T-helper 2 cell treated with Interferon-gamma antibody and Interleukin-4, amounts not matched to agents 100 ng/mL and 5 ng/mL, for 36 hours (primary cell): Measurements from ENCODE around the gene CHST3. TPM values are rescaled to one million over a fixed set of nuclear protein-coding genes. Genes with fewer than 3 reads are reported as not detected.

ENCODE experiments used
- intact Hi-C: fragments of 100-400 bp; cut with micrococcal nuclease; formaldehyde crosslinking; loops from one replicate; pipeline ENCODE4 v1.15.1; 2023
- total RNA-seq: library from RNA; stranded (reverse); gene quantifications from 2 replicates; pipeline ENCODE4 v1.2.3, GENCODE V29; 2022

CHST3 gene
- total RNA-seq, 1 donor from 2014 or later = 0.02 TPM

DNA sequence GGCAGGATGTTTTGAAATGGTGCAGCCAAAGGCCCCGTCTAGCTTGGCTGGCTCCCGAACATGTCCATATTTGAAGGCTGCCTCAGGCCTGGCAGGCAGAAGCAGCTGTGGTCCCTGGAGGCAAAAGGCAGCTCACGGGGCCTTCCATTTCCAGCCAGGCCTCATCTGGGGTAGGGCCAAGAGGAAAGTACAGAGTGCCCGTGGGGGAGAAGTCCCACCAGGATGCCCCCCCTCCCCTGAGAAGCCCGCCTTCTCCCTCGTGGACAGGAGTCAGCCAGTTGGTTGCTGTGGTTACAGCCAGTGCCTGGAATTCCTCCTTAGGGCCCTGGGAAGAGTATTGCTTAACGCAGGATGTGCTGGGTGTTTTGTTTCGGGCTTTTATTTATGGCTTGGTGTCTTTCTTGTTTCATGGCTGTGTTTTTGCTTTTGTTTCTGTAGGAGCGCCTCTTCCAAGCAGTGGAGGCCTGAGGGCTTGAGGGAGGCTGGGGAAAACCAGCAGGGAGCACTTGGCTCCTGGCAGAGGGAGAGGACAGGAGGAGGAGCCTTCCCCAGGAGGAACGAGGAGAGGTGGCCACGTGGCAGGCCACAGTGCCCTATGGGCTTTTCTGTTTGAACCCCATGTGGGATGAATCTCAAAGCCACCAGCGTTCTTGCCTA lies 45.4 kb downstream of the CHST3 start:
- intact Hi-C loops = no loop called here

DNA sequence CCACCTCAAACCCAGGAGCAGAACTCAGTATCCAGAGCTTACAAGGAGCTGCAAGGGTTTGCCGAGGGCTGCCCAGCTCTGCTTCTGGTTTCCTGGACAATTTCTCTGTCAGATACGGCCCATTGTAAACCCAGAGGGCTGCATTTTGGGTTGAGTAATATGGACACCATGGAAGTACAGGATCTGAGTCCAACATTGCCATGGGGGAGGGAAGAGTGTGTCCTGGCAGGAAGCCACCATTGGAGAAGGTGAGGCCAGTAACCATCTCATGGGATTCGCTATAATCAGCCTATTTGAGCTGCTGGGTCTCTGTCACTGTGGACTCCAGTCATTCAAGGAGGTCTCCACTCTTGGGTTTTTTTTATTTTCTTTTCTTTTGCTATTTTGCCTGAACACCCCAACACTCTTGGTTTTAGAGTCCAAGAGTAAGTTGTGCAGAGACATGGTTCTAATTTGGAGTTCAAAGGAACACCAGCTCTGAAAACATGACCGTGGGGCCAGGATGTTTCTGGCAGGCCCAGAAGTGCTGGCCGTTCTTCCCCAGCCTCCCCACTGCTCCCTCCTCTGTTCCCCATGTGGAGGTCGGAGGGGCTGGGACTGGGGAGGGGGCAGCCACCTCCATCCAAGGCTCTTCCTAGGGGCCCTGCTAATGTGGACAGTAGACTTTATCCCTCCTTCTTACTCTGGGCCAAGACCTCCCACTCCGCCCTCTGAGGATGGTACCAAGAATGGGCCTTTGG lies 46.2 kb downstream of the CHST3 start:
- intact Hi-C loops = no loop called here

DNA sequence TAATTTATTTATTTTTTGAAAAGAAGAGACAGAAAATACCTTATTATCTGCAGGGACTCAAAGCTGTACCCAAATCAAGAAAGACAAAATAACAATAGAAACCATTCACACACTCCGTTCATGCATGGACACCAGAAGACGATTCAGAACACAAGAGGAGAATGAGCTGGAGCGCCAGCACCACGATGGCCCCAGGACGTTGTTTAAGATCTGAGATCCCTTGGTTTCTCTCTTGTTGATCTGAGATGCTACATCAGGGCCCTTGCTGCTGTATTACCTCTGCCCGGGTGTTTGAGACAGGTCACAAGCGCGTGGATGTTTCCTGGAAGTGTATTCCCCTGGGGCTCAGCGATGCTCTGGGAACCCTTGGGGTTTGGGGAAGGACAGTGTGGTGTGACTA lies 46.8 kb downstream of the CHST3 start:
- intact Hi-C loops = no loop called here

DNA sequence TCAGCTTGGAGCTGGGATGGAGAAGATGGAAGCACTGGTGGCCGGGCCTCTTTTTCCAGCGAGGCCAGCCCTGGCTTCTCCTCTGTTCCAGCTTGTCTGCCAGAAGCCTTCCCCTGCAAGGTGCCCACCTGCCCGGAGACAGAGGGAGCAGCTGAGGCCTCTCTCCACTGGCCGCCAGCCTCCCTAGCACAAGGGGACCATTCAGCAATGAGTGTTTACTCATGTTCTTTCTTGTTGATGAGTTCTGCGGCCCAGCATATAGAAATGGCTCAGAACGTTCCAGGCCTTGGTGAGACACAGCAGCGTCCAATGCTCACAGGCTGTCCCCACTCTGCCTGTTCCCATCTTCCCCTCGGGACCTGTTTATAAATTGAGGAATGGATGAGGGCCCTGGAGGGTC lies 47.3 kb downstream of the CHST3 start:
- intact Hi-C loops = no loop called here

DNA sequence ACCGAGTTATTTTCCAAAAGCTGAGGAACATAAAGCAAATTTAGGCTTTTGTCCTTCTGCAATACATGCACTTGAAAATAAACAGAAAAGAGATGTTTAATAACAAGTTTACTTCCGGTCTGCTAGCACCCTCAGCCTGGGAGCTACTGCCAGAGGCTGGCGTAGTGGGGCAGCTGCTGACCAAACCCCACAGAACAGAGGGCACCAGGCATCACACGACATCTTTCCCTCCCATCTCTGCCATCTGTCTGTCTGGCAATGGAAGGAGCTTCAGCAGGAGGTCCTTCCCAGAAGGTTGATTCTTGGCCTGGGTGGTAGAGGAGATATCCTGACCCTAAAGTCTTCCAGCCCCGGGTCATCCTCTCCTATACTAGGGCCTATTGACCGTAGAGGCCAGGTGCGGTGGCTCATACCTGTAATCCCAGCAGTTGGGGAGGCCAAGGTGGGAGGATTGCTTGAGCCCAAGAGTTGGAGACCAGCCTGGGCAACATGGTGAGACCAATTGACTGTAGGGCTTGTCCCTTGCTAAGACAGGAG lies 47.8 kb downstream of the CHST3 start:
- intact Hi-C loops = no loop called here

DNA sequence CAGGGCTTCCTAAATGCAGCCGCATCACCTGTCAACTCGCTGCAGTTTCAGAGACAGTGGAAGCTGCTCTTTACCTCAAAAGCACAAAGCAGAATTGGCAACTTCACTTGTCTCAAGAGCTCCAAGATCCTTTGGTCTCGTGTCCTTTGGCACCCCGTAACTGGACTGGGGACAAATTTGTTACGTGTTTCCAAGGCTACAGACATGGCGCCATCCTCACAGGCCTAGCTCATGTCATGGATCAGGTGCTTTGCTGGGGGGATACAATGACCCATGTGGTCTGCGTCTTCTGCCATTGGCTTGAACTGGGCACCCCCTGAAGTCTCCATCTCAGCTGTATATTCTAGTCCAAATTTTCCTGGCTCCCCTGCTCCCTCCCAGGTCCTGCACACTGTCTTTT lies 48.6 kb downstream of the CHST3 start:
- intact Hi-C loops = no loop called here

DNA sequence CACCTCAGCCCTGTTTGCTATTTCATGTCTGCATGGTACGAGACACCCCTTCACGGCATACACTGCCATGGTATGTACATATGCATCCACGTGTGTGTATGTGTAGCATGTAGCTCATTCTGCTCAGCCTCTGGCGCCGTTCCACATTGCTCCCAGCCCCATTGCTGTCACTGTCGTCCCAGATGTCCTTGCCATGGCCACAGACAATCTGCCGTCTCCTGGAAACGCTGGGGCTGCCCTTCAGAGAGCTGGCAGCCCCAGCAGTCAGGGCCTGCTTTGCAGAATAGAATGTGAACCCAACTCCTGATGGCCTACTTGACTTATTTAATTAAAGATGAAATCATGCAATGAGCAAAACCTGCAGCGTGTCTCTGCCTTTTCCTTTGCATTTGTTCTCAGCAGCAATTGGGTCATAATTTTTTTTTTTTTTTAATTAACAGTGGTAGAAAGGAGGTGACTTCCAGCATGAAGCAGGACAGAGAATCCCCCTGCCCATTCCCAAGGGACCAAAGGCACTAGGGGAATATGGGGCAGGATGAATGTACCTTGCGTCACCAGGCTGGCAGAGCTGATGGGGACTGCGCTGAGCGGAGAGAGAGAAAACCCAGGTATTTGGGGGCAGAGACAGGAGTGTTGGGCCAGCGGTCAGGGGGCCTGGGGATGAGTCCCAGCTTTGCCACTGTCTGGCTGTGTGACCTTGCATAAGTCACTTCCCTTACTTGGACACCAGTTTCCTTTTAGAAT lies 49.2 kb downstream of the CHST3 start:
- intact Hi-C loops = no loop called here

DNA sequence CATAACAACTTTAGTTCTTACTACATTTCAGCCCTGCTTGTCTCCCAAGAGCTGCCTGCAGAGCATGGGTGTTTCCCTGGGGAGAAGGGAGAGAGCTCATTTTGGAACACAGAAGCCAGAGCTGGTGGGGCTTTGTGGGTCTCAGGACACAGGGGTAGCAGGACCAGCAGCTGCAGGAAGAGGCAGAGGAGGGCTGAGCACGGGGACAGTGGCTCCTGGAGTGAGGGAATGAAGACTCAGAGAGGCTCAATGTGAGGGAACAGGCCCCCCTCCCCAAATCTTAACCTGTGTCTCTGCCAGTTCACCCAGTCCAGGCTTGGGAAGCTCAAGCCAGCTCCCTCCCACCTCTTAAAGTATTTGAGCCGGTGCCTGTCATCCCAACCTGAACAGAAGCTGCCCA lies 50.0 kb downstream of the CHST3 start:
- intact Hi-C loops = no loop called here

DNA sequence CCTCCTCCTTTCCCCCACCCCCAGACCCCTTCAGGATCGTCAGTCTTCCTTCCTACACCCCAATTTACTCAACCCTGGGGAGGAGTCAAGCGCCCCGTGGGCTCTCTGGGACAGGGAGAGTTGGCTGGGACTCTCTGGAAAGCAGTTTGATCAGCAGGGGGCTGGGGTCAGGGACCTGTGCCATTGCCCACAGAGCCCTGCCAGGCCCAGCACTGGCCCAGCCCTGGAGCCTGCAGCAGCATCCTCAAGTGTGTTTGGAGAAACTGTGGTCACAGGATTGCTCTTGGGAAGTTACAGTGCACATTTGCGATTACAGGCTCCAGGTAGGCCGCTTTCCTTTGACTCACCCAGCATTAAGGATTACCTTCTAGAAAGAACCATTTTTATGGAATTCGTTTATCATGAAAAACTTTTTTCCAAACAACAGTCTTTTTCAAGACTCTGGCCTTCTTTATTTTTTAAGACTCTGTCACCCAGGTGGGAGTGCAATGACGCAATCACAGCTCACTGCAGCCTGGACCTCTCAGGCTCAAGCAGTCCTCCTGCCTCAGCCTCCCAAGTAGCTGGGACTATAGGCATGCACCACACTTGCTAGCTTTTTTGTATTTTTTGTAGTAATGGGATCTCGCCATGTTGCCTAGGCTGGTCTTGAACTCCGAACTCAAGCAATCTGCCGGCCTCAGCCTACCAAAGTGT lies 50.7 kb downstream of the CHST3 start:
- intact Hi-C loops = no loop called here

DNA sequence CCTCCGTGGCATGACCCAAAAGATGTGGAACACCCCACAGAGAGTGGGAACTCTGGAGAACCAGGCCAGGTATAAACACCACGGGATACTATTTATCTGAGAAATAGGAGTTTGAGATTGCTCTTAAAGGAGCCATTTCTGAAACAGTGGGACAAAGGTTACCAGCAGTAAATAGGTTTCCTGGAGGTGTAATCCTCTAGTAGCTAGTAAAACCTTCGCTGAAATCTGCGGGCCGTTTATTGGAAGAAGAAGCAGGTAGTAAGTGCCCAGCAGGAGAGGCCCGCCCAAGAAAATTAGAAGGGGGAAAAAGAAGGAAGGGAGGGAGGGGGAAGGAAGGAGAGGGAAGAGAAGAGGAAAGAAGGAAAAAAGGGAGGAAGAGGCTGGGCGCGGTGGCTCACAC lies 51.6 kb downstream of the CHST3 start:
- intact Hi-C loops = no loop called here

DNA sequence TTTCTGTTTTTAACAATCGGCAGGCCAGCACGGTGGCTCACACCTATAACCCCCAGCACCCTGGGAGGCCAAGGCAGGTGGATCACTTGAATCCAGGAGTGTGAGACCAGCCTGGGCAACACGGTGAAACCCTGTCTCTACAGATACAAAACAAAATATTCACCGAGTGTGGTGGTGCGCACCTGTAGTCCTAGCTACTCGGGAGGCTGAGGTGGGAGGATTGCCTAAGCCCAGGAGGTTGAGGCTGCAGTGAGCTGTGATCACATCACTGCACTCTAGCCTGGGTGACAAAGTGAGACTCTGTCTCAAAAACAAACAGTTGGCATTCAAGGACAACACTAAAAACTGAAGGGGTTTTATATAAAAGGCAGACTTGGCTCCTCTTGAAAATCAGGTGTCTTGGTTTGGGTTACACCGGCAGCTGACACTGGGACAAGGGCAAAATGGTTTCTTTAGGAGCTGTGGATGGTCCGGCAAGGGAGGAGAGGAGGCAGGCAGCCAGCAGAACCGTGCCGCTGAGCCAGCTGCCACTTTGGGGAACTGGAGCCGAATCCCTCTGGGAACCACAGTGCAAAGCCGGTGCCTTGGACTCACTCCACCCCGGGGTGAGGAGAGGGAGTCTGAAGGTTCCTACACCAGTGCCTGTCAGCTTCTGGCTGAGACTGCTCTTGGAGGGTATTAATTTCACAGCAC lies 52.6 kb downstream of the CHST3 start:
- intact Hi-C loops = no loop called here

DNA sequence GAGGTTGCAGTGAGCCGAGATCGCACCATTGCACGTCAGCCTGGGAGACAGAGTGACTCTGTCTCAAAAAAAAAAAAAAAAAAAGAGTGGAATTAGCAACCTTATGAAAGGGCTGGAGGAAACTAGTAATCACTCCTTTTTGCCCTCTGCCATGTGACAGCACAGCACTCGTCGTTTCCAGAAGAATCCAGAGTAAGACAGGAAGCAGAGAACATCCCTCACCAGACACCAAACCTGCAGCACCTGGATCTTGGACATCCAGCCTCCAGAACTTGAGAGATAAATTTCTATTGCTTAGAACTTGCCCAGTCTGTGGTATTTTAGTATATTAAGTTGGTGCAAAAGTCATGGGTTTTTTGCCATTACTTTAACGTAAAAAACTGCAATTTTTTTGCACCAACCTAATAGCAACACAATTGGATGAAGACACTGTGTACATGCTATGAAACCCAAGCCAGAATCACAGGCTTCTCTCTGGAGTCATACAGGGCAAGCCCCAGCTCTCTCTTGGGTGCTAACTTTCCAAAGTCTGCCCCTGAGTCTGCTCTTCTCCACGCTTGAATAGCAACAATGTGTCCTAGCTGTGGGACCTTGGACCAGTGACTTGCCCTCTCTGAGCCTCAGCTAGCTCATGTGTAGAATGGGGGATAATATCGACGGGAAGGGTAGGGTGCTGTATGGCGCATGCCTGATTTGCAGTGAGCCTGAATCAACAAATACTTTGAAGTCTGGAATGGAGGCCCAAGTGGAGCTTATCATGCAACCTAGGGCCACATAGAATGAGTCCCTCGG lies 55.1 kb downstream of the CHST3 start:
- intact Hi-C loops = no loop called here

DNA sequence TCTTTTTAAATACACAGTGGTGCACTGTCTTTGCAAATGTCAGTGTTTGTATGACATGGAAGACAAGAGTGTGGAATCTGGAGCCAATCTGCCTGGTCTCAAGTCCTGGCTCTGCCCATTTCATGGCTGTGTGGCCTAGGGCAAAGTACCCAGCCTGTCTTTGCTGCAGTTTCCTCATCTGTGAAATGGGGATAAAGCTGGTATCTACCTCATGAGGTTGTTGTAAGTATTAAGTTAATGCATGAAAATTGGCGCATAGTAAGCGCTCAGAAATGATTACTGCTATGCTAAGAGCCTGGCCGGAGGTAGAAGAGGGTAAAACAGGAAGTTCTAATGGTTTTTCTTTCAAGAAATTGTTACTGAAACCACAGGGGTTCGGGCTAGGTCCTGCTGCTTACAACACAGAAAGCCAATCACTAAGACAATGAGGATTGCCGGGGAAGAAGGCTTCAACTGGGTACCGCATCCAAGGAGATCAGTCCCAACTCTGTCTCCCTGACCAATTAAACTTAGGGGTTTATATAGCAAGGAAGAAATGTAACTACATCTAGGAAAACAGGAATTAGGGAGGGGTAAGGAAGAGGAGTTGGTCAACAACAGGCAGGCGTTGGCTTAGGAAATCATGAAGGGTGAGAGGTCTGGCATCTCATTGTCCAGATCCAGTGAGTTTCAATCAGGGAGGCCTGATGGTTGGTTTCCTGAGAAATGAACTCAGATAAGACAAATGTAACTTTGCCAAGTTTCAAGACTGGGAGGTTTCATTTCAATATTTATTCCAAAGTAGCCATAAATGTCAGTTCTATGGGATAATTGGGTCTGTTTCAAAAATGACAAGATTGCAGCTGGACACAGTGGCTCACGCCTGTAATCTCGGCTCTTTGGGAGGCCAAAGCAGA lies 57.0 kb downstream of the CHST3 start:
- intact Hi-C loops = no loop called here

DNA sequence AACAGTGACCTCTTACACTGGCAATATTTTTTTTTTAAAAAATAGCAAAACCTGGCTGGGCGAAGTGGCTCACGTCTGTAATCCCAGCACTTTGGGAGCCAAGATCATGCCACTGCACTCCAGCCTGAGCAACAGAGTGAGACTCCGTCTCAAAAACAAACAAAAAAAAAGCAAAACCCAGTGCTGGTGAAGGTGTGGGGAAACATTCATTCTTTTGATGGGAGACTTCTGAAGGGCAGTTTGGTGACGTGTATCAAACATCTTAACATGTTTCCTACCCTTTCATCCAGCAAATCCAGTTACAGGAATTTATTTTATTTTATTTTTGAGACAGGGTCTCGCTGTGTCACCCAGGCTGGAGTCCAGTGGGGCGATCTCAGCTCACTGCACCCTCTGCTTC lies 58.0 kb downstream of the CHST3 start:
- intact Hi-C loops = no loop called here

DNA sequence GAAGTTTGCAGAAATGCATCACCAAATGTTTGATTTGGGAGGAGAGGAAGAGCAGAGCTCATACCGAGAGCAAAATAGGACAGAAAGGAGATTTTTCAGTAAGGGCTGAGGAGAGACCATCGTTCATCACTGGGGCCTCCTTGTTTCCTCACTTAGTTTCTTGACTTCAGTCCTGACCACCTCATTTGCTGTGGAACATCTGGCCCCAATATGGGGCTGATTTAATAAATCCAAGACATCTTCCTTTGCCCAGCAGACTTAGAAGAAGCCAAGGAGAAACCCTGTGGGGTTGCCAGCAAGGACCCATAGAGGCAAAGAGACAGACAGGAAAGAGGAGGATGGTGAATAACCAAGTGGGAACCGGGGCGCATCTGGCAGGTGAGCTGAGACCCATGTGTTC lies 60.4 kb downstream of the CHST3 start:
- intact Hi-C loops = no loop called here

DNA sequence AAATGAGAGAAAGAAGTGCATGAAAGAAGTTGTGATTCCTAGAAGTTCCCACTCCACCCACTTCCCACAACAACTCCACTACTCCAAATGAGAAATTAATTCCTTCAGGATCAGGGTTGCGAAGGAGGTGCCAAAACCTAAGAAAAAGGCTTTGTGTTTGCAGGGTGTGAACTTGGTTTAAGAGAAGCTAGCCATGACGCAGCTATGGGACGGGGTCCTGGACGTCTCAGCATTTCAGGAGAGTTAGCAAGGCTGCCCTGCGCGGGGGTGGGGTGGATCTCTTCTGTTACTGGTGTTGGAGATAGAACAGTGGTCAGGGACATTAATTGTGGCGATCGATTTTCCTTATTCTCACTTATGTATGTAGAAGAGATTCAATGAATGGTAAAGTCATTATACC lies 61.2 kb downstream of the CHST3 start:
- intact Hi-C loops = no loop called here

DNA sequence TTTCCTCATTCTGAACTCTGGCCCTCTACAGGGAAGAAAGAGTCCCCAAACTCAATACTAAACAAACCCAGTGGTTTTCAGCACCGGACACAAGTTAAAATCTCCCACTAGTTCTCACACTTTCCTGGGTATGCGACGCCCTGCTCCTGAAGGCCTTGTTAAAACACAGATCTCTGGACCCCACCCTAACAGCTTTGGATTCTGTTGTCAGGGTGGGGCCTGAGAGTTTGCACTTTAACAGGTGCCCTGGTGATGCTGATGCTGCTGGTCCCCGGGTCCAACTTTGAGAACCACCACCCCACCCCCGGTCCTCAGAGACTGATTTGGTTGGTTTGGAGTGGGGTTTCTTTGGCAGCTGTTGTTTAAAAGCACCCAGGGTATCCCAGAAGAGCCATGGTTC lies 61.6 kb downstream of the CHST3 start:
- intact Hi-C loops = no loop called here

DNA sequence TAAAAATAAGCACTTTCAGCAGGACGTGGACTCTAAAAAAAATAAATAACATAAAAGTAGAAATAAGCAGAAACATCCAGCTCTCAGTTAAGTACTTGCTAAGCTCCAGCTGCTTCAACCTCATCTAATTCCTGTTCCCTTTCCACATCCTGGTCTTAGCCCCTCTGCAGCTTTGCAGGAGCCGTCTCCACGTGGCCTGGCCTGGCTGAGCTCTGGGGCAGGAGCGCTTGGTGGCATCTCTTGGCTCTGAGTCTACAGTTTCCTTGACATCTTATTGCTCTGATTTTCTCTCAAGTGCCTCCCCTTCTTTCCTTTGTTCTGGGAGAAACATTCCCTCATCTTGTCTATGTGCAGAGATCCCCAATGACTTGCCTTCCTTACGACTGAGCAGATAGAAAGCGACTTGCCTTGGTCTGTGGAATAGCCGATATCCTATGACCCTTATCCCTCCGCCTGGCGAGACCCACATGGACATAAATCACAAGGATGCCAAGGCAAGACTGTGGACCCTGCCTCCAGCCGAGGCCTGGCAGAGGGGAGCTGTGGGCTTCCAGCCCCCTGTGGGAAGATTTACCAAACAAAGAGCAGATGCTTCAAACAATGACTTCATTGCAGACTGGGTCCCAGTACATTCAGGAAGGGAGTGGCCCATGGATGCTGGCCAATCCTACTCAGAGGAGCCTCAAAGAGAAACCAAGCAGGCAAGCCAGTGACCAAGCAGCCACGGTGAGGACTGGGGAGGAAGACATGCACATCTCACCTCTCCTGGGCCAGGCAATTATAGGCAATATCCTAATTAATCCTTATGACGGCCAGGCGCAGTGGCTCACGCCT lies 62.3 kb downstream of the CHST3 start:
- intact Hi-C loops = no loop called here
